GM19238 (cell line): ENCODE data around the gene BTF3.
"Not testable (repeated sequence)": the region's sequence is repeated elsewhere in the genome, so short reads cannot be mapped to it uniquely, and the experiment has no call there.

Experiments
- DNase-seq: peaks from one replicate; pipeline ENCODE4 v3.0.0; 2011; ENCODE audit warnings: low spot score; ENCODE audit not compliant: insufficient read length

The BTF3 gene

DNA sequence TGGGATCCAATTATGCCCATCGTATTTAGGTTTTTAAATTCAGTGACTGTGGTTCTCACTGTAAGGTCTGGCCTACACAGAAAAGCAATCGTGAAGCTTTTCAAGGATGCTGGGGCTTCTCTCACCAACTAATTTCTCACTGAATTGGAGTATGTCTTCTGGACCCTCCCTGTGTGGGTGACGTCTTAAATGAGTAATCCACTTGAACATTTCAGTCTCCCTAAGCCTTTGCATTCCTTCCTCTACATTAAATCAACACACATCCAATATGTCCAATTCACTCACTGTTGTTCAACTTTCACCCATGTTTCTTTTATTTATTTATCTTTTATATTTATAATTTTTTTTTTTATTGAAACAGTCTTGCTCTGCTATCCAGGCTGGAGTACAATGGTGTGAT, 12.5 kb upstream of the BTF3 start:
- DNase-seq = no peak

DNA sequence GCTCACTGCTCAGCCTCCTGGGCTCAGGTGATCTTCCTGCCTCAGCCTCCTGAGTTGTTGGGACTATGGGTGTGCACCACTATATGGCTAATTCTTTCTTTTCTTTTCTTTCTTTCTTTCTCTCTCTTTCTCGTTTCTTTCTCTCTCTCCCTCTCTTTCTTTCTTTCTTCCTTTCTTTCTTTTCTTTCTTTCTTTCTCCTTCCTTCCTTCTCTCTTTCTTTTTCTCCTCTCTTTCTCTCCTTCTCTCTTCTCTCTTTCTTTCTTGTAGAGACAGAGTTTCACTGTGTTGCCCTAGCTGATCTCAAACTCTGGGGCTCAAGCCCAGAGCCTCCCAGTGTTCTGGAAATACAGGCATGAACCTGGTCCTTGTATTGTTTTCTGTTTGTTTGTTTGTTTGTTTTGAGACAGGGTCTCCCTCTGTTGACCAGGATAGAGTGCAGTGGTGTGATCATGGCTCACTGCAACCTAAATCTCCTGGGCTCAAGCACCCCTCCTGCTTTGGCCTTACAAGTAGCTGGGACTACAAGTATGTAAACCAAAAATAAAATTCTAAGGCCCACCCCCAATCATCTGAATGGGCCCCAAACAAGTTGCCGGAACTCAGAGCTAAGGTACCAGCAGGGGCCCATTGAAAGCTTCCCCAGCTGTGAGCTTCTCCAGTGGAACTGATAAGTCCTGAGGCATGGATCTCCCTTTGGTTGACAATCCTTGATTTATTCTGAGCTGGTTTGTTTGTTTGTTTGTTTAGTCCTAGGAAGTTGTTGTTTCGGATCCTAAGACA, 11.9 kb upstream of the BTF3 start:
- DNase-seq = no peak

DNA sequence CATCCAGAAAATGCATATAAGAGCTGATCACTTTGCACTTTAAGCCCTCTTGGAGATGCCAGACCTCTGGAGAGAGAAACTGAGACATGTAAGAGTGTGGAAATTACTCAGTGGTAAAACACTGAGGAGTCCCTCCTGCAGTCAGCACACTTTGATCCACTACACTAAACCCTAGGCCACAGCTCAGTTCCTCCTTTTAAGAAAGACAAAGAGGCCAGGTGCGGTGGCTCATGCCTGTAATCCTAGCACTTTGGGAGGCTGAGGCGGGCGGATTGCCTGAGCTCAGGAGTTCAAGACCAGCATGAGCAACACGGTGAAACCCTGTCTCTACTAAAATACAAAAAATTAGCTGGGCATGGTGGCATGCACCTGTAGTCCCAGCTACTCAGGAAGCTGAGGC, 11.0 kb upstream of the BTF3 start:
- not testable (repeated sequence) for DNase-seq

DNA sequence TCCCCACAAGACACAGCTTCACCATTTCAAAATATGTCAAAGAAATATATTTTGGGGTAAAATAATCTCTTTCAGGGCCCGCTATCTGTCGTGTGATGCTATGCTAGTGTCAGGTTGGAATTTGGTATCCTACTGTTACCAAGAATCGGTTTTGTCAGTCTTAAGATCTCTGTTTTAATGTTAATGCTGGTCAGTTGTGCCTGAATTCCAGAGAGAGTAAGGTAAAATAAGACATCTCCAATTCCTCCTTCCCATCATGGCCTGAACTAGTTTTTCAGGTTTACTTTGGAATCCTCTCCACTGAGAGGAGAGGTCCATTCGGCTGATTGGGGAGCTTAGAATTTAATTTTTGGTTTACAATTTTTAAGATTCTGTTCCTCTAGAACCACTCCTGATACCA, 10.4 kb upstream of the BTF3 start:
- no peak for DNase-seq

DNA sequence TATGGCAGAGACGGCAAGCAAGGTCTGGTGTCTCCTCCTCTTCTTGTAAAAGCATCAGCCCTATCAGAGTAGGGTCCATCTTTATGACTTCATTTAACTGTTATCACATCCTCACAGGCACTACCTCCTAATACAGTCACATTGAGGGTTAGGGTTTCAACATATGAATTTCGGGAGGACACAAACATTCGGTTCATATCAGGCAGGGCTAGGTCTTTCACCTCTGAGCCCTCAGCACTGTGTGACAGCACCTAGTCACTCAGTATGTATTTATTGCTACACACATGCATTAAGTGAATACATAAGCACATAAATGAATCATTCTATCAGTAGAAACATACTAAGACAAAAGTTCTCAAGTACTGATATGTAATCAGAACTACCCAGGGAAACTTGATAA, 9.4 kb upstream of the BTF3 start:
- DNase-seq = no peak

DNA sequence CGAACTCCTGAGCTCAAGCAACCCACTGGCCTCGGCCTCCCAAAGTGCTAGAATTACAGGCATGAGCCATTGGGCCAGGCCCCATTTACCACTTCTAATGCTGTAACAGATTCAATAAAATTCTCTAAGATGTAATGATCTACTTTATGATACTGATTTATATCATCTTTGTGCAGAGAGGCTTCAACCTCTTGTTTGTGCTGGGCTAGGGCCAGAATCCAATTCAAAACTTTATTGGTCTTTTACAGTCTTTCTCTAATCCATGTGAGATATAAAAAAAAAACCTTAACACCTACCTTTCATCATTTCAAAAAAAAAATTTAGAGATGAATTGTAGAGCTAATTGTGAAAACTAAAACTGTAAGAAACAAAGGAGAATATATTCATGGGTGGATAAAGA, 8.2 kb upstream of the BTF3 start:
- DNase-seq = no peak

DNA sequence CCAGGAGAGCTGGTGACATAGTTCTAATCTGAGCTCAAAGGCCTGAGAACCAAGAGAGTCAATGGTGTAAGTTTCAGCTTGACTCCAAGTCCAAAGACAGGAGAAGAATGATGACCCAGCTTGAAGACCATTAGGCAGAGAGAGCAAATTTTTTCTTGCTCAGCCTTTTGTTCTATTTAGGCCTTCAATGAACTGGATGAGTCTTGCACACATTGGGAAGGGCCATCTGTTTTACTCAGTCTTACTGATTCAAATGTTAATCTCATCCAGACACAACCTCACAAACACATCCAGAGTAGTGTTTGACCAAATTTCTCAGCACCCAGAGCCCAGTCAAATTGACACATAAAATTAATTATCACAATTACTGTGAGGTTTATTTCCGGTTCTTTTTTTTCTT, 7.1 kb upstream of the BTF3 start:
- DNase-seq = no peak

DNA sequence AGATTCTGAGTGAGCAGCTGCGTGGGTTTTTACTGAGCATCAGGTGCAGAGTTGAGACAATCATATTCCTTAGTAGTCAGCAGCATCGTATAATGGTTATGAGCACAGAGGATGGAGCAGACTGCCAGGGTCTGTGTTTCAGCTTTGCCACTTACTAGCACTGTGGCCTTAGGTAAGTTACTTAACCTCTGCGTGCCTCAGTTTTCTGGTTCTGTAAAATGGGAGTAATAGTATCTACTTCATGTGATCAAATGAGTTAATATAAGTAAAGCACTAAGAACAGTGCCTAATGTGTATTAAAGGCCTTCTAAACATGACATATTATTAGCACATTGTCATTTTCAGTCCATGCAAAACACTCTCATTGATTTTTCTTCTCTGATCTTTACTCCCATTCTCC, 4.8 kb upstream of the BTF3 start:
- DNase-seq = no peak

DNA sequence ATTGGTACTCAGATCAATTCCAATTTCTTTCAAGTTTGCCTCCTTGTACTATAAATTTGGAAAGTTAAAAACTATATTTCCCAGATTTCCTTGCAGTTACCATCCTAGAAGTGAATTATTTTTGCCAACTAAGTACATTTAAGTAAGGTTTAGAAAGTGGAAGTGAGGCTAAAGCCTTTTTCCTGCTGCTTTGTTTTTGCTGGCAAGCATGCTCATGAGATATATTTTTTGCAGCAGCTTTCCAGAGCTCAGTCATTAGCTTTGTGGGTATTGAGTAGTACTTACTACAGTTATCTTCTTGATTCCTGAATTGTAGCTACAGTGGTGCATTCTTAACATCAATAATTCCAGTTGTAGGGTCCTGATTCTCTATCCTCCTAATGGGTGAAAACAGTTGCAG, 3.5 kb upstream of the BTF3 start:
- no peak for DNase-seq

DNA sequence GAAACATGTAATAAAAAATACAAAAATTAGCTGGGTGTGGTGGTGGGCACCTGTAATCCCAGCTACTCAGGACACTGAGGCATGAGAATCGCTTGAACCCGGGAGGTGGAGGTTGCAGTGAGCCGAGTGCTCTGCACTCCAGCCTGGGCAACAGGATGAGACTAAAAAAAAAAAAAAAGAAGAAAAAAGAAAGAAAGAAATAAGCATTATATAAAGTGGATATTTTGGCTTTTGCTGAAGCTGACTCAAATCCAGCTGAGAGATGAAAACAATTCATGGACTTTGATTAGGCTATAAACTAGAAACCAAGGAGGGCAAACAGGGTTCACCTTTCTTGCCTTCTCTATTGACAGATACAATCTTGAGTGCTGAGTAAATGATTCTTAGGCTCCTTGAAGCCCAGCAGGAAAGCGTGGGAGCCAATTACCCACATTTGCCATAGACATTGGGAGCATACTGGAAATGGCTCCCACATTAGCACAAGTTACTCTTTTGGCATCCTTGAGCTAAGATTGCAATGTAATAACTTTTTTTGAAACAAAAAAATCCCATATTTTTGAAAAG, 2.4 kb upstream of the BTF3 start:
- DNase-seq = no peak

DNA sequence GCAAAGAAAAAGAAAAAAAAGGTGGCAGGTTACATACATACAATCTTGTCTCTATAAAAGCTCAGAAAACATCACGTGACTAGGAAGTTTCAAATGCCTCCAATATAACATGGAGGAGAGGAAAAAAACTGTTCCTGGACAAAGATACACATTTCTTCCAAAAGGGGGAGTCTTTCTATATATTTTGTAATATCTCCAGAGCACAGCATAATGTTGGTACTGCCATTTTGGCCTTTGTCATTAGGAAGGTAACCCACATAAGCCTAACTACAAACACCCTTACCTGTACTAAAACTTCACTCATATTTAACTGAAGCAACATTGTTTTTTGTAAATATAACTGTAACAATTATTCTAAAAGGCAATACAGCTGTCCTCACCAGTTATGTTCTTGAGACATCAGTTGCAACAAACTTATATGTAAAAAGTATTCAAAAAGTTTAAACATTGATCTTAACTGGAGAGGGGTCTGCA, 1.2 kb upstream of the BTF3 start:
- DNase-seq = no peak

DNA sequence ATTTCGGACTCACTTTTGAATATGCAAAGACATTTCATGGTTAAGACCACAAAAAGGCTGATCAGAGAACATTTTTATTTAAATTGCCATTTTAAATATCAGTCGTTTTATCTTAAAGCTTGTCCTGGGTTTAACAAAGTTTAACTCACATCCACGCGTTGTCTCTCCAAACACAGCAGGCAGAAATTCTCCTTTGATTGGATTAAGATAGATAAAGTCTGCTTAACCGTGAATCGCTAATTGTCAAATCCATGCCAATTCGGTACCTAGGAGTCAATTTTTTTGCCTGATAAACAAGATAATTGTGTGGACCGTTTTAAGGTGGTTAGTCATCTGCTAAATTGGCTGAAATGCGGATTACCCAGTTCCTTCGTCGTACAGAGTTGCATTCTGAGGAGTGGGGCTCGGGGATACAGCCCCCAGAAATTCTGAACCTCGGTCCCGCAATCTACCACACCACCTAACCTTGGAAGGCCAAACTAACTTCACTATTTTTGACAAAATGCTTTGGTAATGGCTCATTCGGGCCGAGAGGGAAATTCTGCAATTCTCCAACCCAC, 665 bp upstream of the BTF3 start:
- no peak for DNase-seq

DNA sequence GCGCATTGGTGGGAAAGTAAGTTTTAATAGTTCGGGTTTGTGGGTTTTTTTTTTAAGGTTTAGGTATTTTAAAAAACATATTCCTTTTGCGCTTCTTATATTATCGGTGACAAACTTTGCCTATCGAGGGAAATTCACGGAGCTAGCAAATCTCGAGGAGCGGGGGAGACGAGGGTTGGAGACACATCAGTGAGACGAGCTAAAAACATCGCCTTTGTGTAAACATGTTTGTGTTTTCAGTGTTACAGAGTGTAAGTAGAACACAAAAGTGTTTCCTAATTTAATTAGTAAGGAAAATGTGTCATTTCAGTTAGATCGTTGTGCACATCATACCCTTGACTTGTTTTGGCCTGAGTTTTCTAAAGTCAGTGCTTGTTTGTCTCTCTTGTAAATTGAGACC, 945 bp downstream of the BTF3 start:
- no peak for DNase-seq

DNA sequence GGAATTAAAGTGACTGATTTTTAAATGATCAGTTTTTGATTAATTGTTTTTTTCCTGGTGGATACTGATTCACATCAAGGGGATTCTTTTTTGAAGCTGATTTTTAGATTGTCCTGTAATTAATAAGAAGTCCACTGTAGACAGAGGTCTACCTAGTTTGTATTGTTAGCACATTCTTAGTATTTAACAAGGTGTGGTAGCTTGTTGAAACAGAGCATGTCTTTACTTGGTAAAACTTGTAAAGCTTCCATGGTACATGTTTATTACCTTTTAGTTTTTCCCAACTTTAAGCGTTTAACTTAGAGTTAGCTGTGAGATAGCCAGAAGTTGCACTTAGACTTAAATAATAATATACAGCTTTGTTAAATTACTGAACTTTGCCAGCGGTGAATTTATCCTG, 1.5 kb downstream of the BTF3 start:
- no peak for DNase-seq

DNA sequence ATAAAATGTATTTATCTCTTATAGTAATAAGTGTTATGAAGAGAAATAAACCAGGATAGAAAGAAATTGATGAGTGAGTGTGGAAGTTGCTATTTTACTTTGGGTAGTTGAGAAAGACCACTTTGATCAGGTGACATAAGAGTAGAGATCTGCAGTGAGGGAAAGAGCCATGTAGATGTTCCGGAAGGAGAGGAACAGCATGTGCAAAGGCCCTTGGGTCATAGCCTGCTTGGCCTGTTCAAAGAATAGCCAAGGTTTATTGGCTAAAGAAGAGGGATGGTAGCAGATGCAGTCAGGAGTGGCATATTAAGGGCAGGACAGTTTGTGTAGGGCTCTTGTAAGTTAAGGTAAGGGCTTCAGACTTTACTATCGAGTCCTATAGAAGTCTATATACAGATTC, 3.2 kb downstream of the BTF3 start:
- DNase-seq = no peak

DNA sequence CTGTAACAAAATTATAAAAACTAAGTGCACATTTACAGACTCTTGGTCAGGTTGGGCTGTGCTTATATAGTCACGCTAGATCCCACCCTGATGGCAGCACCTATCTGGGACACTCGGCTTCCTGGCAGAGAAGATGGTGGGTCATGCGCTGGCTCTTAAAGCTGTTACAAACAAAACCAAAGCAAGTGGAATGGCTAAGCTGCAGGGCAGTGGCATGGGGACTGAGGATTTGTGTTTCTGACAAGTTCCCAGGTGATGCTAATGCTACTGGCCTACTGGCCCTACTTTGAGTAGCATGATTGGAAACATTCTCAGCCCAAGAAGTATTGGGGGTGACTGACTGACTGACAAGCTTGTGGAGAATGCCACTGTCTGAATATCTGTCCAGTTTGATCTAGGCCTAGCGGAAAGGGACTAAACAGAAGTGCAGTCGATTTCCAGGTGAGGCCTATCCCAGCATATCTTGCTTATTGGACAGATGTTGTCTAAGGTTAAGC, 8.3 kb downstream of the BTF3 start:
- DNase-seq = no peak

DNA sequence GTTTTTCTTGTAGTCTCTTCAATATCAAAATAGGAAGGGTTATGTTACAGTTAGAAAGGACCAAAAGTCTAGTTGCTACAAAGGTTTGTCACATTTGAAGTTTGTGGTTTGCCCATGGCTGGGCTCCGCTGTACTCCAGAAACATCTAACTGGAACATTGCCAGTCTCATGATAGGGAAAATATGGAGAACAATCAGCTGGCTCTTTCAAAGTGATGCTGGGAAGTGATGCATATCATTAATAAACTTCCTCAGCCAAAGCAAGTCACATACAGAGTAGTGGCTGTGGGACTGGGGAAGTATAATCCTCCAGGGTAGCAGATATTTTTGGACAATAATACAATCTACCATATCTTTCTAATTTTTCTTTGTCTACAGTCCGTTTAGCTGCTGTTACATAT, 8.8 kb downstream of the BTF3 start:
- DNase-seq = no peak

DNA sequence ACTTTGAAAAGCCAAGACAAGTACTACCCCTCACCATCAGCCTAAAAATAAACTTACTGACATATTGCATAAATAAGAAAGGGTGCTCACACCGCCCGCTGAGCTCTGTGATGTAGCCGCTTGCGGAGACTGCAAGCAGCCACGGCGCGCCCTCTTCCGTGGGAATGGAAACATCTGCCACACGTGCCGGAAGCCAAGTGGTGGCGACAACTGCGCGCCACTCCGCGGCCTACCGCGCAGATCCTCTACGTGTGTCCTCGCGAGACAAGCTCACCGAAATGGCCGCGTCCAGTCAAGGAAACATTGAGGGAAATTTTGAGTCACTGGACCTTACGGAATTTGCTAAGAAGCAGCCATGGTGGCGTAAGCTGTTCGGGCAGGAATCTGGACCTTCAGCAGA, 10.3 kb downstream of the BTF3 start:
- not testable (repeated sequence) for DNase-seq

DNA sequence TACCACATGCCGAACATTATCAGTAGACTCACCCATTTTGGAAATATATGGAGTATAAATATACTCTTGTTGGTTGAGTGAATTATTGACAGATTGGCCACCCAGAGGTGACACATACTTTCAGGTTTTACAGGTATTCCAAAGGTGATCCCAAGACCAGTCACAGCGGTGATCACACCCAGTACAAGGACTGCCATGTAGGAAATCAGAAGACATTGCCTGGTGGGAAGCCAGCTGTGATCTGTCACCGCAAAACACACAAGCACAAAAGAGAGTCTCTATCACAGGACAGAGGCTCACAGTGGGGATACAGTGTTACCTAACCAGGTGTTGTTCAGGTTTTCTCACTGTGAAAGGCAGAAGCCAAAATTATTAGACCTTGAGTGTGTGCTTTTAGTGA, 15.8 kb downstream of the BTF3 start:
- no peak for DNase-seq

DNA sequence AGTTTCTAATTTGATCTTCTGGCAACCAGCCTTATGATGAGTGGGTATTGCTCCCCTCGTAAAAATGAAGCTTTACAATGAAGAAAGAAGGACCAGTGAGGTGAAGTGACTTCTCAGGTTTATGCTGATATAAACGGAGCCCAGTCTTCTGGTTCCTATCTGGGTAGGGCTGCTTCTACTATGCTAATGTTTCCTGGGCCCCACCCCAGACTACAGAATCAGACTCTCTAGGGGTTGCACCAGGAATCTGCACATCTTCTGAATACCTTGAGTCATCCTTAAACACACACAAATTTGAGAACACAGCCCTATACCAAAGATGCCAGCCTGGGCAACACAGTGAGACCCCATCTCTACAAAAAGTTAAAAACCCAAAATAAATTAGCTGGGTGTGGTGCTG, 16.2 kb downstream of the BTF3 start:
- DNase-seq = no peak

DNA sequence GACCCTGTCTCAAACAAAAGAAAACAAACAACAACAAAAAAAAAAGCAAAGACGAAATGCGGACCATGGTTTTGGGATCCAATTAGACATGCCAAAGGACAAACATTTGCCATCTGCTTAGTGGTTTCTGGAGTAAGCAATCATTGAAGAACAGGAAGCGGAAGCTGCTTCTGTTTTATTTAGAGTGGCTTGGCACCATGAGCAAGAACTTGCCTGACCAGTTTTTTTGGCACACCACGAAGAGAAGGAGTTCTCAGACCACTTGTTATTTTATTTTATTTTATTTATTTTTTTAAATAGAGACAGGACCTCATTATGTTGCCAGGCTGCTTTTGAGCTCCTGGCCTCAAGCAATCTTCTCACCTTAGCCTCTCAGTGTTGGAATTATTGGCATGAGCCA, 17.0 kb downstream of the BTF3 start:
- DNase-seq = no peak

DNA sequence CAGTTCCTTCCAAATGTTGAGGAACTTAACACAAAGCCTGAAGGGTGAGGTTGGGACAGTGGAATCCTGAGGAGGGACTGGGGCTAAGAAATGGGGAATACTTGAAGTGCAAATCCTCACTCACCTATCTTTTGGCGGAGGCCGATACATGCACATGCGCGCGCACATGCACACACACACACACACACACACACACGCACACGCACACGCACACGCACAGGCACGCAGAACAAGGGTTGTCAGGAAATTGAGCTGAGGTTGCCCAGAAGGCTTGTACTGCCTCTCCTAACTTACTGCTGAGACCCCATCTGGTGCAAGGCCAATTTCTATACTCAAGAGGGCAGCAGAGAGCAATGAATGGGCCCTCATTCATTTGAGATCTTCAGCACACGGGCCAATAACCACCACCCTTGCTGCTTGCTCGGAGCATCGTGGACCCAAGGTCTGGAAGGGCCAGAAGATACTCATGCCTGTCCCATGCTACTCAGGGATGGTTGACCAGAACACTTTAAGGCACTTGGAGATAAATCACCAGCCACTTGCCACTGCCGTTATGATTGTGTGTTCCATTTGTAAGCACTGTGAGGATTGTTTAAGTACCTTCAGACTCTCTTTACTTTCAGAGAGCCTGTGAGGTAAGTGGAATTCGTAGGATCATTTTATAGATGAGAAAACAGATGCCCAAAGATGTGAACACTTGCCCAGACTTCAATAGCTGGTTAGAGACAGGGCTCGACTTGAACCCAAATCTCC, 21.5 kb downstream of the BTF3 start:
- peak; percentile 58 for DNase-seq
